ENCODE measurements around the gene DHRS7C. TPM values are rescaled to one million over a fixed set of nuclear protein-coding genes. Genes with fewer than 3 reads are reported as not detected.

DHRS7C gene
- total RNA-seq, 3 donors from 2014 or later: not detected

- no peak for DNase-seq (ENCODE audit: low spot score in 2 of 2)
- peak overlapping the region in 1 of 3 donors; percentile 28 for H3K4me3 ChIP-seq
- H3K27me3 ChIP-seq: no peaks in the 10 kb centered on the region
- TF ChIP-seq, protein P1, sequence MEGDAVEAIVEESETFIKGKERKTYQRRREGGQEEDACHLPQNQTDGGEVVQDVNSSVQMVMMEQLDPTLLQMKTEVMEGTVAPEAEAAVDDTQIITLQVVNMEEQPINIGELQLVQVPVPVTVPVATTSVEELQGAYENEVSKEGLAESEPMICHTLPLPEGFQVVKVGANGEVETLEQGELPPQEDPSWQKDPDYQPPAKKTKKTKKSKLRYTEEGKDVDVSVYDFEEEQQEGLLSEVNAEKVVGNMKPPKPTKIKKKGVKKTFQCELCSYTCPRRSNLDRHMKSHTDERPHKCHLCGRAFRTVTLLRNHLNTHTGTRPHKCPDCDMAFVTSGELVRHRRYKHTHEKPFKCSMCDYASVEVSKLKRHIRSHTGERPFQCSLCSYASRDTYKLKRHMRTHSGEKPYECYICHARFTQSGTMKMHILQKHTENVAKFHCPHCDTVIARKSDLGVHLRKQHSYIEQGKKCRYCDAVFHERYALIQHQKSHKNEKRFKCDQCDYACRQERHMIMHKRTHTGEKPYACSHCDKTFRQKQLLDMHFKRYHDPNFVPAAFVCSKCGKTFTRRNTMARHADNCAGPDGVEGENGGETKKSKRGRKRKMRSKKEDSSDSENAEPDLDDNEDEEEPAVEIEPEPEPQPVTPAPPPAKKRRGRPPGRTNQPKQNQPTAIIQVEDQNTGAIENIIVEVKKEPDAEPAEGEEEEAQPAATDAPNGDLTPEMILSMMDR (IDR thresholded peaks at IDR 0.05): no peak
- TF ChIP-seq POLR2A (IDR thresholded peaks at IDR 0.05): no peak
- TF ChIP-seq POLR2AphosphoS5 (IDR thresholded peaks at IDR 0.05): no peak
- peaks cover 0 to 10% of the 10 kb centered on the region in 2 donors for H3K9me3 ChIP-seq
- H3K4me1 ChIP-seq: no peaks in the 10 kb centered on the region
- H3K27ac ChIP-seq: no peak overlapping the region
- intact Hi-C loops (cut with DNase I; ENCODE audit: low total_unique reads): no loop called here
- H3K36me3 ChIP-seq: no peaks in the 10 kb centered on the region
Measured at GRCh38 chr17:9802294-9802693, 10.9 kb upstream of the DHRS7C start.

DNA sequence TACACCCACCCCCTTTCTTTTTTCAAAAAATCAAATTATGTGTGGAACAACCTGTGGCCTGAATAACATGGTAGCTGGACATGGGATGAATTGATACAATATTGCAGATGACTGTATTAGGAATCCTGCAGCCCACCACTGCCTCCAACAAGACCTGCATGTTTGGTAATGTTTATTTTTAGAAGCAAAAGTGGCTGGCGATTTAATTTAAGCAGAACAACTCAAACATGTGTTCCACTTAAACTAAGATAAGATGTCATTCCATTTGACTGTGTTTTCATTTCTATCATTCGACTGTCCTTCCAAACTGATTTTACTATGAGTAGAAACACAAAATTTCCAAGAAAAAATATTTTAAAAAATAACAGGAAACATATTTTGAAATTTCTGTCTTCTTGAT, 10.1 kb upstream of the DHRS7C start:
- H3K9me3 ChIP-seq: peaks cover 0 to 10% of the 10 kb centered on the region in 2 donors

DNA sequence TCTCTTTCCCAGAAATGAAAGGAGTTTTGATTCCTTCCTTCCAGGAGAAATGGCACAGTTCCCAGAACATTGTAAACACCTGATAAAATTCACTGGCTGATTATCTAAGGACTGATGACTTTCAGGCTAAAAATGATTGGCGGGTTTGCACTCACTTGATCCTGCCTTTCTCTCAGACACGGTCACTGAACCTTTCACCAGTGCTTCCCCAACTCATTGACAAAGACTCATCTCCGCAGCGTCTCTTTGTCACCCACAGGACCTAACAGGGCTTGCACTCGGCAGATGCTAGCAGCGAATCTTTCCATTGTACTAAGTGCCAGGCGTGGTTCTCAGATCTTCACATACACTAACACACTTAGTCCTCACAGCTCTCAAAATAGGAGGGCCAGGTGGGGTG, 7.3 kb upstream of the DHRS7C start:
- DNase-seq (ENCODE audit: low spot score in 2 of 2): no peak
- intact Hi-C loops (cut with DNase I; ENCODE audit: low total_unique reads): loop anchor here (5.0 kb wide), 1 partner anchor 814 kb away; no protein-coding TSS in a partner anchor
- no peaks in the 10 kb centered on the region for H3K36me3 ChIP-seq
- no peaks in the 10 kb centered on the region for H3K9me3 ChIP-seq
- H3K4me1 ChIP-seq: no peaks in the 10 kb centered on the region
- H3K27me3 ChIP-seq: no peaks in the 10 kb centered on the region
- no peak for TF ChIP-seq POLR2AphosphoS5 (IDR thresholded peaks at IDR 0.05)
- TF ChIP-seq, protein P1 (IDR thresholded peaks at IDR 0.05): no peak
- TF ChIP-seq POLR2A (IDR thresholded peaks at IDR 0.05): no peak
- H3K27ac ChIP-seq: no peak overlapping the region
- no peak overlapping the region for H3K4me3 ChIP-seq

More for the DNA sequence above, 10.1 kb upstream of the DHRS7C start:
- TF ChIP-seq POLR2AphosphoS5 (IDR thresholded peaks at IDR 0.05) (no peak), POLR2A (IDR thresholded peaks at IDR 0.05) (no peak)
- TF ChIP-seq, protein P1 (IDR thresholded peaks at IDR 0.05): no peak
- Histone ChIP-seq H3K27ac (no peak overlapping the region), H3K4me3 (no peak overlapping the region), H3K36me3 (no peaks in the 10 kb centered on the region), H3K4me1 (no peaks in the 10 kb centered on the region), H3K27me3 (no peaks in the 10 kb centered on the region)
- no peak for DNase-seq (ENCODE audit: low spot score in 2 of 2)
- intact Hi-C loops (cut with DNase I; ENCODE audit: low total_unique reads): no loop called here

GRCh38 chr17:9798008-9798407, 6.6 kb upstream of the DHRS7C start:
- intact Hi-C loops (cut with DNase I; ENCODE audit: low total_unique reads): loop anchor here (5.0 kb wide), 1 partner anchor 814 kb away; no protein-coding TSS in a partner anchor
- TF ChIP-seq, protein P1 (IDR thresholded peaks at IDR 0.05): no peak
- TF ChIP-seq POLR2AphosphoS5 (IDR thresholded peaks at IDR 0.05) (no peak), POLR2A (IDR thresholded peaks at IDR 0.05) (no peak)
- no peaks in the 10 kb centered on the region for H3K4me1 ChIP-seq
- DNase-seq (ENCODE audit: low spot score in 2 of 2): no peak
- no peaks in the 10 kb centered on the region for H3K27me3 ChIP-seq
- H3K27ac ChIP-seq: no peak overlapping the region
- H3K36me3 ChIP-seq: no peaks in the 10 kb centered on the region
- no peak overlapping the region for H3K4me3 ChIP-seq
- no peaks in the 10 kb centered on the region for H3K9me3 ChIP-seq

GRCh38 chr17:9792181-9792840, 919 bp upstream of the DHRS7C start:
- TF ChIP-seq POLR2AphosphoS5 (IDR thresholded peaks at IDR 0.05) (no peak), POLR2A (IDR thresholded peaks at IDR 0.05) (no peak)
- TF ChIP-seq, protein P1 (IDR thresholded peaks at IDR 0.05): no peak
- intact Hi-C loops (cut with DNase I; ENCODE audit: low total_unique reads): no loop called here
- no peaks in the 10 kb centered on the region for H3K27me3 ChIP-seq
- no peaks in the 10 kb centered on the region for H3K36me3 ChIP-seq
- no peaks in the 10 kb centered on the region for H3K4me1 ChIP-seq
- no peak for DNase-seq (ENCODE audit: low spot score in 2 of 2)
- H3K27ac ChIP-seq: no peak overlapping the region
- no peaks in the 10 kb centered on the region for H3K9me3 ChIP-seq
- H3K4me3 ChIP-seq: no peak overlapping the region

Data from breast epithelium (tissue), 4 donors.